ENCODE results near the gene ABHD17C. TPM values are rescaled to one million over a fixed set of nuclear protein-coding genes. Genes with fewer than 3 reads are reported as not detected.

The ABHD17C gene
- total RNA-seq, 1 experiment from 2014 or later: 11.9 TPM

DNA sequence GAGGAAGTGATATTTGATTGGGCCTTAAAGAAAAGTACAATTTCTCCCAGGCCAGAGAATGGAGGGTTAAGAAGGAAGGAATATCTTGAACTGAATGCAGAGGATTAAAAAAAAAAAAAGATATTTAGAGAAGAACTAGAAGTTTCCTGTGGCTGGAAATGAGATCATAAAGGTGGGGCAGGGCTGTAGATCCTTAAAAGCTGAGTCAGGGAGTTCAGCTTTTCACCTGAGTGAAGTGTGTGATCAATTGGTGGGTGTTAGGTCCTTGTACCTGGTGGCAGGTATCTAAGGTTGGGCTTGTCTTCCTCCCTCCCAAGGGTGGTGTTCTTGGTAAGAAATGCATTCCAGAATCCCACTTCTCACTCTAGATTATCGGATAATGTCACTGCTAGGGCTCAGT lies 95.9 kb downstream of the ABHD17C start:
- no peak for DNase-seq (ENCODE audit: unreplicated experiment)
- intact Hi-C loops (cut with micrococcal nuclease): no loop called here
- TF ChIP-seq, protein P1, sequence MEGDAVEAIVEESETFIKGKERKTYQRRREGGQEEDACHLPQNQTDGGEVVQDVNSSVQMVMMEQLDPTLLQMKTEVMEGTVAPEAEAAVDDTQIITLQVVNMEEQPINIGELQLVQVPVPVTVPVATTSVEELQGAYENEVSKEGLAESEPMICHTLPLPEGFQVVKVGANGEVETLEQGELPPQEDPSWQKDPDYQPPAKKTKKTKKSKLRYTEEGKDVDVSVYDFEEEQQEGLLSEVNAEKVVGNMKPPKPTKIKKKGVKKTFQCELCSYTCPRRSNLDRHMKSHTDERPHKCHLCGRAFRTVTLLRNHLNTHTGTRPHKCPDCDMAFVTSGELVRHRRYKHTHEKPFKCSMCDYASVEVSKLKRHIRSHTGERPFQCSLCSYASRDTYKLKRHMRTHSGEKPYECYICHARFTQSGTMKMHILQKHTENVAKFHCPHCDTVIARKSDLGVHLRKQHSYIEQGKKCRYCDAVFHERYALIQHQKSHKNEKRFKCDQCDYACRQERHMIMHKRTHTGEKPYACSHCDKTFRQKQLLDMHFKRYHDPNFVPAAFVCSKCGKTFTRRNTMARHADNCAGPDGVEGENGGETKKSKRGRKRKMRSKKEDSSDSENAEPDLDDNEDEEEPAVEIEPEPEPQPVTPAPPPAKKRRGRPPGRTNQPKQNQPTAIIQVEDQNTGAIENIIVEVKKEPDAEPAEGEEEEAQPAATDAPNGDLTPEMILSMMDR (IDR thresholded peaks at IDR 0.05; ENCODE audit: unreplicated experiment): no peak
- no TSS peak for BruUV-seq (replicated peaks)
- no peak overlapping the region for H3K27ac Mint-ChIP-seq (ENCODE audit: low read depth, unreplicated experiment)
- H3K27me3 Mint-ChIP-seq (ENCODE audit: insufficient read depth, unreplicated experiment): no peaks in the 10 kb centered on the region
- POLR2A ChIA-PET: no interaction called here
- H3K36me3 Mint-ChIP-seq (ENCODE audit: insufficient read depth, unreplicated experiment): no peaks in the 10 kb centered on the region
- H3K4me1 Mint-ChIP-seq (ENCODE audit: insufficient read depth, unreplicated experiment): peaks cover 6% of the 10 kb centered on the region
- CTCF ChIA-PET: interaction anchor here (0.6 to 4.6 kb wide), 2 partner anchors 11 to 334 kb away, joined by 3 to 28 read pairs; partner anchors contain the start of gene CEMIP
- no peak overlapping the region for H3K4me3 Mint-ChIP-seq (ENCODE audit: unreplicated experiment)
- H3K9me3 Mint-ChIP-seq (ENCODE audit: unreplicated experiment): no peaks in the 10 kb centered on the region

DNA sequence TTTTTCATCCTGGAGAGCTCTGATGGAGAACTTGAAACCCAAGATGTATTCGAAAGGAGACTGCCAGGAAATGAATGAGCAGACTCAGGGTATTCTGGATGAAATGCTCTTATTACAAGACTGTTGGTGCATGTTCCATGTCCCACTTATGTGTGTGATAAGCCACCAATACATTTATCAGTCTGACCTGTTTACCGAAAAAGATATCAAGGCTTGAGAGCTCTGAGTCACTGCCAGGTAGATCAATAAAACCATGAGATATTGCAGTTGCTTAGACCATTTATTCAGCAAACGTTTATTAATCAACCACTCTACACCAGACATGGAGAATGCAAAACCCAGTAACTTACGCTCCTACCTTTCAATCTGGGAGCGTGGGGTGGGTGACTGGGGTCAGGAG lies 101.3 kb downstream of the ABHD17C start:
- peaks cover 6% of the 10 kb centered on the region for H3K36me3 Mint-ChIP-seq (ENCODE audit: insufficient read depth, unreplicated experiment)
- no peaks in the 10 kb centered on the region for H3K27me3 Mint-ChIP-seq (ENCODE audit: insufficient read depth, unreplicated experiment)
- BruUV-seq (replicated peaks): no TSS peak
- H3K4me3 Mint-ChIP-seq (ENCODE audit: unreplicated experiment): no peak overlapping the region
- no peaks in the 10 kb centered on the region for H3K9me3 Mint-ChIP-seq (ENCODE audit: unreplicated experiment)
- POLR2A ChIA-PET: no interaction called here
- TF ChIP-seq, protein P1 (IDR thresholded peaks at IDR 0.05; ENCODE audit: unreplicated experiment): no peak
- DNase-seq (ENCODE audit: unreplicated experiment): no peak
- H3K27ac Mint-ChIP-seq (ENCODE audit: low read depth, unreplicated experiment): no peak overlapping the region
- intact Hi-C loops (cut with micrococcal nuclease): no loop called here
- H3K4me1 Mint-ChIP-seq (ENCODE audit: insufficient read depth, unreplicated experiment): no peaks in the 10 kb centered on the region
- CTCF ChIA-PET: interaction anchor here (0.5 to 2.0 kb wide), 5 partner anchors 17 to 308 kb away, joined by 3 to 9 read pairs (median 4); partner anchors contain the start of gene CEMIP

DNA sequence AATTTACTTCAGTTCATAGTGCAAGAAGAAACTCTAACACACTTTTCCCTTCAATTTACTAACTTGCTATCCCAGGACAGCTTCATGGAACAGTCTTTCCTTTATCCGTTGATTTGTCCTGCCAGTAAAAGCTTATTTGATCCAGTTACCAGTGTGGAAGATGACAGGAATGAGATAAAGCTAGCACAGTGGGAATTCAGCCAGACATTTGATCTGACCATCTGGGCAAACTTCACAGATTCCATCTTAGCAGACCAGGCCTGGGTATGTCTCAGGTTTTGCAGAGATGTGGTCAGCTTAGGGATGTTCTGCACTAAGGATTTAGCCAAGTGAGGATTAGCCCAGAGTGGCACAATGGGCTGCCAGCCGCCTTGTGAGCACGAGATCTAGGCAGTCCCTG lies 103.8 kb downstream of the ABHD17C start:
- TF ChIP-seq, protein P1 (IDR thresholded peaks at IDR 0.05; ENCODE audit: unreplicated experiment): no peak
- CTCF ChIA-PET: interaction anchor here (0.7 to 1.0 kb wide), 4 partner anchors 16 to 231 kb away, joined by 3 to 4 read pairs (median 3); partner anchors contain the start of gene CEMIP
- Mint-ChIP-seq H3K4me1 (ENCODE audit: insufficient read depth, unreplicated experiment) (no peaks in the 10 kb centered on the region), H3K27me3 (ENCODE audit: insufficient read depth, unreplicated experiment) (no peaks in the 10 kb centered on the region), H3K9me3 (ENCODE audit: unreplicated experiment) (no peaks in the 10 kb centered on the region), H3K27ac (ENCODE audit: low read depth, unreplicated experiment) (no peak overlapping the region), H3K4me3 (ENCODE audit: unreplicated experiment) (no peak overlapping the region), H3K36me3 (ENCODE audit: insufficient read depth, unreplicated experiment) (peaks cover 6% of the 10 kb centered on the region)
- DNase-seq (ENCODE audit: unreplicated experiment): no peak
- BruUV-seq (replicated peaks): no TSS peak
- POLR2A ChIA-PET: no interaction called here
- intact Hi-C loops (cut with micrococcal nuclease): no loop called here

DNA sequence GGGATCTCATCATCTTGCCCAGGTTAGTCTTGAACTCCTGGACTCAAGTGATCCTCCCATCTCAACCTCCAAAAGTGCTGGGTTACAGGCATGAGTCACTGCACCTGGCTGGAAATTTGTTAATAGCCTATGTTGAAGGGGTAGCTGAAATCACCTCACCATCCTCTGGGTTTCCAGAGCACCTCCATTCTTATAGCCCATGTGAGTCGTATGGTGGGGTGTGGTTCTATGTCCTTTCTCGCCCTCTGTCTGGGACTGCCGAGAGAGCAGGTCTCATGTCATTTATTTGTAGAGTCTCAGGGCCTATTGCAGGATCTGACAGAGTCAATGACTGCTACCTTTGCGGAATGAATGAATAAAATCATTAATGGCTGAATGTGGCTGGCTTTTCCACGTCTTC lies 105.0 kb downstream of the ABHD17C start:
- ChIA-PET CTCF (interaction anchor here (1.1 kb wide), 1 partner anchor 180 kb away, joined by 3 read pairs; no protein-coding TSS in a partner anchor), POLR2A (interaction anchor here (0.6 kb wide), 1 partner anchor 150 kb away, joined by 3 read pairs; no protein-coding TSS in a partner anchor)
- Mint-ChIP-seq H3K9me3 (ENCODE audit: unreplicated experiment) (no peaks in the 10 kb centered on the region), H3K27me3 (ENCODE audit: insufficient read depth, unreplicated experiment) (no peaks in the 10 kb centered on the region), H3K4me3 (ENCODE audit: unreplicated experiment) (no peak overlapping the region), H3K4me1 (ENCODE audit: insufficient read depth, unreplicated experiment) (no peaks in the 10 kb centered on the region), H3K27ac (ENCODE audit: low read depth, unreplicated experiment) (no peak overlapping the region), H3K36me3 (ENCODE audit: insufficient read depth, unreplicated experiment) (peaks cover 6% of the 10 kb centered on the region)
- TF ChIP-seq, protein P1 (IDR thresholded peaks at IDR 0.05; ENCODE audit: unreplicated experiment): no peak
- no TSS peak for BruUV-seq (replicated peaks)
- intact Hi-C loops (cut with micrococcal nuclease): no loop called here
- no peak for DNase-seq (ENCODE audit: unreplicated experiment)

All from MCF 10A (cell line).